GM13977 (cell line): ENCODE measurements around the gene TCL1B.

Experiments used
- DNase-seq: peaks from one replicate; pipeline ENCODE4 v3.0.0; 2012; ENCODE audit warnings: low spot score
- CTCF ChIP-seq: IDR thresholded peaks from 2 replicates; pipeline ENCODE4 v1.5.1; 2012; ENCODE audit warnings: mild to moderate bottlenecking, control low read depth; ENCODE audit not compliant: insufficient read depth; ENCODE audit errors: extremely low read depth, missing control alignments
- in situ Hi-C: fragments of 300-500 bp; cut with MboI; formaldehyde crosslinking; loops from one replicate; pipeline ENCODE4 v1.12.0; 2022; ENCODE audit warnings: low sequenced_read_pairs, low pct_unique_long_range_greater_than_20kb, mixed read lengths, inconsistent platforms; ENCODE audit not compliant: unreplicated experiment

The TCL1B gene

GRCh38 chr14:95685978-95686922 lies at the start of gene TCL1B:
Gene TCL1B (plus strand): TSS chr14:95686426. CDS start chr14:95686468, 42 bp downstream.
- in situ Hi-C loops, result loop anchor here (10.0 kb wide), 1 partner anchor 81 kb away; no protein-coding TSS in a partner anchor
- no peak for TF ChIP-seq CTCF
- no peak for DNase-seq

- no peak for TF ChIP-seq CTCF
- DNase-seq, result no peak
- in situ Hi-C loops, result no loop called here
These were observed 41.2 kb upstream of the TCL1B start for GRCh38 chr14:95644981-95645380.

- TF ChIP-seq CTCF, result no peak
- in situ Hi-C loops, result no loop called here
- DNase-seq, result no peak
These were observed 40.7 kb upstream of the TCL1B start for GRCh38 chr14:95645389-95645996.

- DNase-seq, result no peak
- no peak for TF ChIP-seq CTCF
- in situ Hi-C loops, result no loop called here
These were observed 38.3 kb upstream of the TCL1B start for GRCh38 chr14:95647926-95648325.

GRCh38 chr14:95649230-95649629 lies 37.0 kb upstream of the TCL1B start:
- in situ Hi-C loops, result no loop called here
- TF ChIP-seq CTCF, result no peak
- DNase-seq, result no peak

GRCh38 chr14:95651028-95651427 lies 35.2 kb upstream of the TCL1B start:
- no peak for TF ChIP-seq CTCF
- in situ Hi-C loops, result no loop called here
- DNase-seq, result no peak
